Activated CD8-positive, alpha-beta T cell treated with anti-CD3 and anti-CD28 coated beads for 36 hours (primary cell): ENCODE data around the gene MACROH2A1. TPM values are rescaled to one million over a fixed set of nuclear protein-coding genes. Genes with fewer than 3 reads are reported as not detected.

Experiments
- ATAC-seq: fragments of 200-7000 bp; cut with Tn5 transposase; one replicate; pipeline ENCODE4 v1.10.0; 2021; ENCODE audit warnings: mild to moderate bottlenecking, moderate library complexity
- CTCF ChIA-PET: fragments of 350-600 bp; sonication (Branson Sonifier 250); formaldehyde crosslinking; loops from one replicate; lab custom pipeline; 2021; ENCODE audit warnings: antibody characterized with exemption; lab: Charles Lee
- POLR2A ChIA-PET: fragments of 350-600 bp; sonication (Branson Sonifier 250); formaldehyde crosslinking; loops from one replicate; lab custom pipeline; 2021; ENCODE audit warnings: antibody characterized with exemption; lab: Charles Lee
- DNase-seq: peaks from one replicate; pipeline ENCODE4 v3.0.0-alpha.2; 2020
- H3K27ac Mint-ChIP-seq: one replicate; pipeline ENCODE4 v1.8.0; 2021; ENCODE audit warnings: mild to moderate bottlenecking, mixed read lengths
- H3K27me3 Mint-ChIP-seq: one replicate; pipeline ENCODE4 v1.8.0; 2021; ENCODE audit warnings: mixed read lengths
- H3K36me3 Mint-ChIP-seq: one replicate; pipeline ENCODE4 v1.8.0; 2021; ENCODE audit warnings: low read depth, mixed read lengths
- H3K4me1 Mint-ChIP-seq: one replicate; pipeline ENCODE4 v1.8.0; 2021; ENCODE audit warnings: low read depth, mixed read lengths
- H3K4me3 Mint-ChIP-seq: one replicate; pipeline ENCODE4 v1.8.0; 2021; ENCODE audit warnings: mild to moderate bottlenecking, moderate library complexity, mixed read lengths
- H3K9me3 Mint-ChIP-seq: one replicate; pipeline ENCODE4 v1.8.0; 2021; ENCODE audit warnings: mixed read lengths
- CTCF ChIP-seq: fragments of 200-600 bp; IDR thresholded peaks from one replicate; pipeline ENCODE4 v1.8.0; 2022; ENCODE audit warnings: antibody characterized with exemption, mild to moderate bottlenecking
- intact Hi-C: fragments of 100-400 bp; cut with micrococcal nuclease; formaldehyde crosslinking; loops from one replicate; pipeline ENCODE4 v1.10.0; 2022
- total RNA-seq, 2 experiments: library from RNA; stranded (reverse); gene quantifications; one replicate each; pipeline ENCODE4 v1.2.3, GENCODE V29; 2021

Gene MACROH2A1
- total RNA-seq, 2 experiments from 2014 or later, result 170 to 179 TPM

- Mint-ChIP-seq H3K27me3 (no peaks in the 10 kb centered on the region), H3K4me1 (peaks cover 74% of the 10 kb centered on the region), H3K4me3 (no peak overlapping the region), H3K9me3 (no peaks in the 10 kb centered on the region), H3K36me3 (peaks cover 25% of the 10 kb centered on the region), H3K27ac (no peak overlapping the region)
- POLR2A ChIA-PET, result interaction anchor here (1.4 kb wide), 1 partner anchor 9 kb away, joined by 4 read pairs; no protein-coding TSS in a partner anchor
- no peak for ATAC-seq
- CTCF ChIA-PET, result no interaction called here
- DNase-seq, result no peak
- no peak for TF ChIP-seq CTCF
- intact Hi-C loops, result no loop called here
Observed at GRCh38 chr5:135395866-135396265, 3.2 kb downstream of the MACROH2A1 start.

- ChIA-PET POLR2A (interaction anchor here (1.4 kb wide), 1 partner anchor 9 kb away, joined by 4 read pairs; no protein-coding TSS in a partner anchor), CTCF (interaction anchor here (0.8 to 1.2 kb wide), 2 partner anchors 31 to 63 kb away, joined by 3 read pairs; no protein-coding TSS in a partner anchor)
- peaks cover 25% of the 10 kb centered on the region for H3K36me3 Mint-ChIP-seq
- intact Hi-C loops, result no loop called here
- no peaks in the 10 kb centered on the region for H3K9me3 Mint-ChIP-seq
- H3K27ac Mint-ChIP-seq, result no peak overlapping the region
- TF ChIP-seq CTCF, result no peak
- no peaks in the 10 kb centered on the region for H3K27me3 Mint-ChIP-seq
- no peak overlapping the region for H3K4me3 Mint-ChIP-seq
- DNase-seq (no peak), ATAC-seq (no peak)
- peaks cover 74% of the 10 kb centered on the region for H3K4me1 Mint-ChIP-seq
Observed at GRCh38 chr5:135395451-135395850, 3.6 kb downstream of the MACROH2A1 start.

- DNase-seq (no peak), ATAC-seq (no peak)
- no peaks in the 10 kb centered on the region for H3K9me3 Mint-ChIP-seq
- H3K27ac Mint-ChIP-seq, result no peak overlapping the region
- H3K4me1 Mint-ChIP-seq, result peaks cover 81% of the 10 kb centered on the region
- POLR2A ChIA-PET, result interaction anchor here (1.5 kb wide), 1 partner anchor 9 kb away, joined by 4 read pairs; no protein-coding TSS in a partner anchor
- TF ChIP-seq CTCF, result no peak
- peaks cover 36% of the 10 kb centered on the region for H3K36me3 Mint-ChIP-seq
- CTCF ChIA-PET, result interaction anchor here (0.8 to 1.0 kb wide), 2 partner anchors 32 to 69 kb away, joined by 3 read pairs; no protein-coding TSS in a partner anchor
- no peaks in the 10 kb centered on the region for H3K27me3 Mint-ChIP-seq
- no peak overlapping the region for H3K4me3 Mint-ChIP-seq
- intact Hi-C loops, result no loop called here
Observed at GRCh38 chr5:135394095-135394494, 4.9 kb downstream of the MACROH2A1 start.

GRCh38 chr5:135393691-135394090 is 5.3 kb downstream of the MACROH2A1 start:
- CTCF ChIA-PET, result interaction anchor here (0.8 to 1.0 kb wide), 2 partner anchors 32 to 69 kb away, joined by 3 read pairs; no protein-coding TSS in a partner anchor
- DNase-seq (no peak), ATAC-seq (no peak)
- no peaks in the 10 kb centered on the region for H3K27me3 Mint-ChIP-seq
- H3K27ac Mint-ChIP-seq, result no peak overlapping the region
- POLR2A ChIA-PET, result interaction anchor here (1.5 kb wide), 1 partner anchor 9 kb away, joined by 4 read pairs; no protein-coding TSS in a partner anchor
- no peaks in the 10 kb centered on the region for H3K9me3 Mint-ChIP-seq
- TF ChIP-seq CTCF, result no peak
- peaks cover 82% of the 10 kb centered on the region for H3K4me1 Mint-ChIP-seq
- no peak overlapping the region for H3K4me3 Mint-ChIP-seq
- intact Hi-C loops, result no loop called here
- peaks cover 40% of the 10 kb centered on the region for H3K36me3 Mint-ChIP-seq

- H3K27ac Mint-ChIP-seq, result no peak overlapping the region
- DNase-seq (no peak), ATAC-seq (no peak)
- intact Hi-C loops, result no loop called here
- no peaks in the 10 kb centered on the region for H3K9me3 Mint-ChIP-seq
- CTCF ChIA-PET, result no interaction called here
- no peaks in the 10 kb centered on the region for H3K27me3 Mint-ChIP-seq
- POLR2A ChIA-PET, result interaction anchor here (1.5 kb wide), 1 partner anchor 8 kb away, joined by 4 read pairs; no protein-coding TSS in a partner anchor
- H3K4me3 Mint-ChIP-seq, result no peak overlapping the region
- no peak for TF ChIP-seq CTCF
- peaks cover 44% of the 10 kb centered on the region for H3K36me3 Mint-ChIP-seq
- H3K4me1 Mint-ChIP-seq, result peaks cover 87% of the 10 kb centered on the region
Observed at GRCh38 chr5:135393229-135393628, 5.8 kb downstream of the MACROH2A1 start.
